ENCODE measurements around the gene DTD2. TPM values are rescaled to one million over a fixed set of nuclear protein-coding genes. Genes with fewer than 3 reads are reported as not detected.
A peak's percentile ranks its signal among the peaks of the same experiment; 100 is the strongest.

DTD2 gene
- total RNA-seq, 1 donor from 2014 or later: 19.8 TPM

GRCh38 chr14:31410048-31410650, 47.2 kb downstream of the DTD2 start:
- DNase-seq (no peak), ATAC-seq (ENCODE audit: low read depth) (peak; percentile 68)
- POLR2A ChIA-PET: interaction anchor here (1.0 to 2.2 kb wide), 2 partner anchors 10 to 47 kb away, joined by 3 to 19 read pairs; partner anchors contain the start of genes DTD2 and HEATR5A
- peak overlapping the region; percentile 69 for H3K4me3 Mint-ChIP-seq
- H3K36me3 Mint-ChIP-seq (ENCODE audit: low read depth): no peaks in the 10 kb centered on the region
- CTCF ChIA-PET: no interaction called here
- no peak for TF ChIP-seq CTCF (IDR thresholded peaks at IDR 0.05)
- peaks cover 19% of the 10 kb centered on the region for H3K4me1 Mint-ChIP-seq
- intact Hi-C loops (cut with micrococcal nuclease): loop anchor here (1.0 kb wide), 1 partner anchor 10 kb away; the partner anchor contains the start of gene HEATR5A
- H3K27ac Mint-ChIP-seq: peak overlapping the region; percentile 89
- no peaks in the 10 kb centered on the region for H3K9me3 Mint-ChIP-seq
- no peaks in the 10 kb centered on the region for H3K27me3 Mint-ChIP-seq

- TF ChIP-seq CTCF (IDR thresholded peaks at IDR 0.05): no peak
- peaks cover 13% of the 10 kb centered on the region for H3K4me1 Mint-ChIP-seq
- ChIA-PET CTCF (no interaction called here), POLR2A (no interaction called here)
- no peaks in the 10 kb centered on the region for H3K9me3 Mint-ChIP-seq
- DNase-seq (no peak), ATAC-seq (ENCODE audit: low read depth) (no peak)
- H3K27me3 Mint-ChIP-seq: no peaks in the 10 kb centered on the region
- intact Hi-C loops (cut with micrococcal nuclease): no loop called here
- no peak overlapping the region for H3K4me3 Mint-ChIP-seq
- no peaks in the 10 kb centered on the region for H3K36me3 Mint-ChIP-seq (ENCODE audit: low read depth)
- no peak overlapping the region for H3K27ac Mint-ChIP-seq
These were observed 48.9 kb downstream of the DTD2 start for GRCh38 chr14:31408421-31408820.

- no peak for TF ChIP-seq CTCF (IDR thresholded peaks at IDR 0.05)
- Mint-ChIP-seq H3K36me3 (ENCODE audit: low read depth) (peaks cover 18% of the 10 kb centered on the region), H3K27me3 (no peaks in the 10 kb centered on the region), H3K4me1 (peaks cover 13% of the 10 kb centered on the region), H3K27ac (no peak overlapping the region), H3K4me3 (no peak overlapping the region), H3K9me3 (no peaks in the 10 kb centered on the region)
- intact Hi-C loops (cut with micrococcal nuclease): no loop called here
- ATAC-seq (ENCODE audit: low read depth) (no peak), DNase-seq (no peak)
- ChIA-PET CTCF (interaction anchor here (1.1 kb wide), 1 partner anchor 849 kb away, joined by 4 read pairs; no protein-coding TSS in a partner anchor), POLR2A (interaction anchor here (0.7 kb wide), 1 partner anchor 9 kb away, joined by 3 read pairs; no protein-coding TSS in a partner anchor)
These were observed 51.6 kb downstream of the DTD2 start for GRCh38 chr14:31405599-31406232.

GRCh38 chr14:31405106-31405505, 52.2 kb downstream of the DTD2 start:
- TF ChIP-seq CTCF (IDR thresholded peaks at IDR 0.05): no peak
- ATAC-seq (ENCODE audit: low read depth) (no peak), DNase-seq (no peak)
- ChIA-PET CTCF (no interaction called here), POLR2A (no interaction called here)
- H3K4me1 Mint-ChIP-seq: peaks cover 7% of the 10 kb centered on the region
- H3K9me3 Mint-ChIP-seq: no peaks in the 10 kb centered on the region
- intact Hi-C loops (cut with micrococcal nuclease): no loop called here
- H3K27ac Mint-ChIP-seq: no peak overlapping the region
- H3K27me3 Mint-ChIP-seq: no peaks in the 10 kb centered on the region
- H3K36me3 Mint-ChIP-seq (ENCODE audit: low read depth): peaks cover 21% of the 10 kb centered on the region
- H3K4me3 Mint-ChIP-seq: no peak overlapping the region

GRCh38 chr14:31403707-31404106, 53.6 kb downstream of the DTD2 start:
- Mint-ChIP-seq H3K27ac (no peak overlapping the region), H3K4me3 (no peak overlapping the region), H3K36me3 (ENCODE audit: low read depth) (peaks cover 27% of the 10 kb centered on the region), H3K9me3 (no peaks in the 10 kb centered on the region), H3K4me1 (no peaks in the 10 kb centered on the region), H3K27me3 (no peaks in the 10 kb centered on the region)
- DNase-seq (no peak), ATAC-seq (ENCODE audit: low read depth) (no peak)
- CTCF ChIA-PET: no interaction called here
- intact Hi-C loops (cut with micrococcal nuclease): no loop called here
- no peak for TF ChIP-seq CTCF (IDR thresholded peaks at IDR 0.05)
- POLR2A ChIA-PET: no interaction called here
